ENCODE data around the gene LGR4. TPM values are rescaled to one million over a fixed set of nuclear protein-coding genes. Genes with fewer than 3 reads are reported as not detected.

Gene LGR4
- total RNA-seq, 1 donor from 2014 or later = 17.4 TPM

DNA sequence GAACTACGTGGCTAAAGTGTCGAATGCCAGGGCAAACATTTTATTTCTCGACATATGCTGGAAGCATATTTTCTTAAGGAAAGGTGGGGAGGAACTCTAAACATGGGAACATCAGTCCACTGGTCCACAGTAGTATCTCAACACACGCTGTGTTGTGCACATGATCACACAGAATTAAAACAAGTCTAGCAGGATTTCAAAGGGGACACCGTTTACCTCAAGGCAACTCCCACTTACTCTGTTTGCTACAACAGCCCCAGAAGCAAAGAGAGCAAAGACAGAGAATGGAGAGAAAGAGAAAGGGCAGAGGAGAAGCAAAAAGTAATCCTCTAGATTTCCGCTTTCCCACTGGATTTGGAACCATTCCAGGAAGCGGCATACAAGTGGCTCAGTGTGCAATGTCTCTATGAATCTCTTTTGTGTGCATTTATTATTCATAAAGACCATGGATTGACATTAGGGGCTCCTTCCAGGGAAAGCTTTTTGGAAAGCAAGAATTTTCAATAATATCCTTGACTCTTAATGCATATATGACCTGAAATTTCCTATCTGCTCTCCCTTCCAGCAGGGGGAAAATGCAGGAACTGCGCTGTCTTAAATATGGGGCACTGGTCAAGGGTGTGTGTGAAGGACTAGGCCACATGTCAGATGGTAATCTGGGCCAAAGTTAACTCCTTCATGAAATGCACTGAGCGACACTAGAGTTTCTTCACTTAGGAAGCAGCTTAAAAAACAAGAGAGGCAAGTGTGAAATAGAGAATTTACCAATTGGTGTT is 74.8 kb downstream of the LGR4 start:
- no peaks in the 10 kb centered on the region for H3K27me3 ChIP-seq (ENCODE audit: control insufficient read depth, insufficient read depth, low read length)
- DNase-seq (ENCODE audit: low read depth) (no peak), FAIRE-seq (no peak)
- H3K4me3 ChIP-seq (ENCODE audit: low read depth, low read length) = no peak overlapping the region
- TF ChIP-seq, protein P1, sequence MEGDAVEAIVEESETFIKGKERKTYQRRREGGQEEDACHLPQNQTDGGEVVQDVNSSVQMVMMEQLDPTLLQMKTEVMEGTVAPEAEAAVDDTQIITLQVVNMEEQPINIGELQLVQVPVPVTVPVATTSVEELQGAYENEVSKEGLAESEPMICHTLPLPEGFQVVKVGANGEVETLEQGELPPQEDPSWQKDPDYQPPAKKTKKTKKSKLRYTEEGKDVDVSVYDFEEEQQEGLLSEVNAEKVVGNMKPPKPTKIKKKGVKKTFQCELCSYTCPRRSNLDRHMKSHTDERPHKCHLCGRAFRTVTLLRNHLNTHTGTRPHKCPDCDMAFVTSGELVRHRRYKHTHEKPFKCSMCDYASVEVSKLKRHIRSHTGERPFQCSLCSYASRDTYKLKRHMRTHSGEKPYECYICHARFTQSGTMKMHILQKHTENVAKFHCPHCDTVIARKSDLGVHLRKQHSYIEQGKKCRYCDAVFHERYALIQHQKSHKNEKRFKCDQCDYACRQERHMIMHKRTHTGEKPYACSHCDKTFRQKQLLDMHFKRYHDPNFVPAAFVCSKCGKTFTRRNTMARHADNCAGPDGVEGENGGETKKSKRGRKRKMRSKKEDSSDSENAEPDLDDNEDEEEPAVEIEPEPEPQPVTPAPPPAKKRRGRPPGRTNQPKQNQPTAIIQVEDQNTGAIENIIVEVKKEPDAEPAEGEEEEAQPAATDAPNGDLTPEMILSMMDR (IDR thresholded peaks at IDR 0.05; ENCODE audit: insufficient read depth, low read length, severe bottlenecking) = no peak
- no peaks in the 10 kb centered on the region for H3K36me3 ChIP-seq (ENCODE audit: control insufficient read depth, insufficient read depth, low read length)

DNA sequence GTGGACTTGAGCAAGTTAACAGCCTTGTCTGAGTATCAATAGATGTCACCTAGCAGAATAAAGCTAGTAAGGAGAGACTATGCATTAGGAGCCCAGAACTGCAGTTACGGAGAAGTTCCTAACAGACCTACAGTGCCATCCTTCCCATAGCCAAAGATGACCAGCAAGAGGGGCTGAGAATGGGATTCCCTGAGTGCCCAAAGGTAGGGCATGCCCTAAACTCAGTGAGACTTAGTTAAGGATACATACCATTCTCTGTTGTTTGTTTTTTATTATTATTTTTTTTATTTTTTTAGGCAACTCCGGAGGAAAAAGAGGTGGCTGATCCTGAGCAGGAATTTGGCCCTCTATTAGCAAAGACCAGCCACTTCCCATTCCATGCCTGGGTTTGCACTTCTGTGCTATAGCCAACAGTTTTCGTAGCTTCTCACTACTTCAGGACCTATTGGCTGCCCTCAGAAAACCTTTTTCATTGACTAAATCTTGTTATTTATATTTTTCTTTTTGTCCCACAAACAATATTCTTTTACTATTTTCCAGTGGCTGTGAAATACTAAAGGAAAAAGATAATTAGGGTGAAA is 76.2 kb downstream of the LGR4 start:
- no peaks in the 10 kb centered on the region for H3K27me3 ChIP-seq (ENCODE audit: control insufficient read depth, insufficient read depth, low read length)
- FAIRE-seq (no peak), DNase-seq (ENCODE audit: low read depth) (no peak)
- no peak overlapping the region for H3K4me3 ChIP-seq (ENCODE audit: low read depth, low read length)
- TF ChIP-seq, protein P1 (IDR thresholded peaks at IDR 0.05; ENCODE audit: insufficient read depth, low read length, severe bottlenecking) = no peak
- no peaks in the 10 kb centered on the region for H3K36me3 ChIP-seq (ENCODE audit: control insufficient read depth, insufficient read depth, low read length)

DNA sequence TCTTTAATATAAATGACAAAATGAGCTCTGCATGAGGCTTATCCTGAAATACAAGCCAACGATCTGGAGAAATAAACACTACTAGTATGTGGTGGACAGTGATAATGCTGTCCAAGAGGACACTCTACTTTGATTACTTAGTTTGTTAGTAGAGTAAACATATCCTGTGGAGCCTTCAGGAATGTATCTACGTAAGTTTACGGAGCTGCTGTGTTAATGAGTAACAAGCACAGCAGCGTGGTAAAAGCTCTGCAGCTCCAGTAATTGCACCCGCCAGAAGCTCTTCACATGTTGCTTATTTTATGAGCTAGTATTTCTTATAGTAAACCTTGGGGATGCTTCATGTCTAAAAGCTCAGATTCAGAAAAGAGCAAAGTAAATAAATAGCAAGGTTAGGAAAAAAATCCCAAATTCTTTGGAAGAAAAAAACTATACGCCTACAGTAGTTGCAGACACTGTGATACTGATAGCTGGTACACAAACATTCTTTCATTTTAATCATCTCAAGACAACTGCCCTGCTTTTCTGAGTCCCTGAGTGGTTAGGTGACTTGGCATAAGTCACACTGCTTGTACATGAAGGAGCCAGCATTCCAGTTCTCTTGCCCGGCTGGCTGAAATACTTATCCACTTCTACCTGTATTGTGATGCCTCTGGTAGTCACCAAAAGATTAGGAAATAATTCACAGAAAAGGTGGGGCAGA is 76.9 kb downstream of the LGR4 start:
- Histone ChIP-seq H3K27me3 (ENCODE audit: control insufficient read depth, insufficient read depth, low read length) (no peaks in the 10 kb centered on the region), H3K36me3 (ENCODE audit: control insufficient read depth, insufficient read depth, low read length) (no peaks in the 10 kb centered on the region), H3K4me3 (ENCODE audit: low read depth, low read length) (no peak overlapping the region)
- no peak for FAIRE-seq
- peak; percentile 85 for DNase-seq (ENCODE audit: low read depth)
- TF ChIP-seq, protein P1 (IDR thresholded peaks at IDR 0.05; ENCODE audit: insufficient read depth, low read length, severe bottlenecking) = no peak

DNA sequence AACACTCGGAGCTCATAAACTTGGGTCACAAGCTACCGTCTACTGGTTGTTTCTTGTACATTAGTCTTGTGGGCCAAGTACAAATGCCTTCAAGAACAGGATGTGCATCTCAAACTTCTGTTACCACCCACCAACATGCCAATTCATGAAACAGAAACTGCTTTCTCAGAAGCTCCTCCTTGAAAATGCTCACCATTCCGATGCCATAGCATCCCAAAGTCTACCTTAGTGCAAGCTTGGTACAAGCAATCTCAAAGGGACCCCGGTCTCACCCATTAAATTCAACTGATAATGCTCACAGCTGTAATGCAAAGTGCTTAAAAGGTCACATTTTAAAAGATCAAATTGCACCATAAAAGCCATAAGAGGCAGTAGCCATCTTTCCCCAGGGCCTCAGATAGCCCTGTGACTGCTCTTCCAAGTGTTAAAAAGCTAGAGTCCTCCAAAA is 77.8 kb downstream of the LGR4 start:
- TF ChIP-seq, protein P1 (IDR thresholded peaks at IDR 0.05; ENCODE audit: insufficient read depth, low read length, severe bottlenecking) = no peak
- Histone ChIP-seq H3K4me3 (ENCODE audit: low read depth, low read length) (no peak overlapping the region), H3K36me3 (ENCODE audit: control insufficient read depth, insufficient read depth, low read length) (no peaks in the 10 kb centered on the region), H3K27me3 (ENCODE audit: control insufficient read depth, insufficient read depth, low read length) (no peaks in the 10 kb centered on the region)
- FAIRE-seq = no peak
- peak; percentile 44 for DNase-seq (ENCODE audit: low read depth)

DNA sequence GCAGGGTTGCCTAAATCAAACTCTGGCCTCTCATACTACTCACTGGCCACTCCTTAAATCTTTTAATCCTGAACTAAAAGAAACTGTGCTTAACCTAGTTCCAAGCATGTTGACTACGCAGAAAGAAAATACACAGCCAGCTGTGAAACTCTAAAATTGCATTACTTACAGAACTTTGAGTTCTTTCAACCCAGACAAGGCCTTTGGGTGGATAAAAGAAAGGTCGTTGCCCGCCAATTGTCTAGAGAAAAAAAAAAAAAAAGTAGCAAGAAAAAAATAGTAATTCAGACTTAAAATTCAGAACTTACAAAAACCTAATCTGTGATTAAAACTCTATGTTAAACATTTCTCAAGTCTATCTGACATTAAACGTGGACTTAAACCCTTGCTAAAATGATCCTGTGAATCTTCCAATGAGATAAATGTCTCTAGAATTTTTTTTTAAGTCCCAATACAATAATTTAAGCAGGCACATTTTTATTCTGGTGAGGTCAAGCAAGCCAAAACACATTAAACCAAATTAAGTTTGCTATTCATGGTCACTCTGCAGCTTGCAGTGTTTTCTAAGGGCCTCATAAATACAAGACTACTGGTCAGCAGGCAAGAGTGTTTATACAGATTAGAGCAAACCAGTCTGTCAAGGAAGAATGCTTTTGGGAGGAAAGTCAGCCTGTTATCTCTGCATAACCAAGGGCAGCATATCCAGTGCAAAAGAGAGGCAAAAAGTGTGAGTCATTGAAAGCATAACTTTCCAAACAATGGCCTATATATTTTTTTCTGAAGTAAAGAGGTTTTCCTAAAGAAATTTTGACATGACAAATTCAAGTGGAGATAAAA is 80.1 kb downstream of the LGR4 start:
- H3K27me3 ChIP-seq (ENCODE audit: control insufficient read depth, insufficient read depth, low read length) = no peaks in the 10 kb centered on the region
- FAIRE-seq (no peak), DNase-seq (ENCODE audit: low read depth) (peak; percentile 61)
- TF ChIP-seq, protein P1 (IDR thresholded peaks at IDR 0.05; ENCODE audit: insufficient read depth, low read length, severe bottlenecking) = no peak
- H3K4me3 ChIP-seq (ENCODE audit: low read depth, low read length) = no peak overlapping the region
- no peaks in the 10 kb centered on the region for H3K36me3 ChIP-seq (ENCODE audit: control insufficient read depth, insufficient read depth, low read length)

Measured in bronchial epithelial cell (primary cell).